C4-2B (cell line): Measurements from ENCODE around the gene RTEL1.
"Not testable (repeated sequence)": the region's sequence is repeated elsewhere in the genome, so short reads cannot be mapped to it uniquely, and the experiment has no call there.

Experiments
- CTCF ChIP-seq: fragments of 450-650 bp; conservative IDR thresholded peaks from 2 replicates; pipeline ENCODE4 v1.5.1; 2017; ENCODE audit warnings: mild to moderate bottlenecking
- ZFX ChIP-seq: fragments of 450-650 bp; IDR thresholded peaks from 2 replicates; pipeline ENCODE4 v1.6.1; 2017

- TF ChIP-seq CTCF, ZFX: not testable (repeated sequence)
Observed at GRCh38 chr20:63671695-63672094, 13.6 kb downstream of the RTEL1 start.
